HG02852 (cell line): ENCODE measurements around the gene IL25.
"Not testable (repeated sequence)": the region's sequence is repeated elsewhere in the genome, so short reads cannot be mapped to it uniquely, and the experiment has no call there.

ENCODE experiments used
- ATAC-seq: cut with Tn5 transposase; IDR thresholded peaks from one replicate; pipeline ENCODE4 v1.9.1; 2021; ENCODE audit warnings: mild to moderate bottlenecking, moderate library complexity; ENCODE audit not compliant: unreplicated experiment

The IL25 gene

GRCh38 chr14:23371865-23372264 is 744 bp upstream of the IL25 start:
- ATAC-seq: no peak

DNA sequence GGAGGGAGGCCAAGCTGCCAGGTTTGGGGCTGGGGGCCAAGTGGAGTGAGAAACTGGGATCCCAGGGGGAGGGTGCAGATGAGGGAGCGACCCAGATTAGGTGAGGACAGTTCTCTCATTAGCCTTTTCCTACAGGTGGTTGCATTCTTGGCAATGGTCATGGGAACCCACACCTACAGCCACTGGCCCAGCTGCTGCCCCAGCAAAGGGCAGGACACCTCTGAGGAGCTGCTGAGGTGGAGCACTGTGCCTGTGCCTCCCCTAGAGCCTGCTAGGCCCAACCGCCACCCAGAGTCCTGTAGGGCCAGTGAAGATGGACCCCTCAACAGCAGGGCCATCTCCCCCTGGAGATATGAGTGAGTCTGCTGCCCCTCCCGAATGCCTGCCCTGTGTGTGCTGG is 432 bp downstream of the IL25 start:
- no peak for ATAC-seq

DNA sequence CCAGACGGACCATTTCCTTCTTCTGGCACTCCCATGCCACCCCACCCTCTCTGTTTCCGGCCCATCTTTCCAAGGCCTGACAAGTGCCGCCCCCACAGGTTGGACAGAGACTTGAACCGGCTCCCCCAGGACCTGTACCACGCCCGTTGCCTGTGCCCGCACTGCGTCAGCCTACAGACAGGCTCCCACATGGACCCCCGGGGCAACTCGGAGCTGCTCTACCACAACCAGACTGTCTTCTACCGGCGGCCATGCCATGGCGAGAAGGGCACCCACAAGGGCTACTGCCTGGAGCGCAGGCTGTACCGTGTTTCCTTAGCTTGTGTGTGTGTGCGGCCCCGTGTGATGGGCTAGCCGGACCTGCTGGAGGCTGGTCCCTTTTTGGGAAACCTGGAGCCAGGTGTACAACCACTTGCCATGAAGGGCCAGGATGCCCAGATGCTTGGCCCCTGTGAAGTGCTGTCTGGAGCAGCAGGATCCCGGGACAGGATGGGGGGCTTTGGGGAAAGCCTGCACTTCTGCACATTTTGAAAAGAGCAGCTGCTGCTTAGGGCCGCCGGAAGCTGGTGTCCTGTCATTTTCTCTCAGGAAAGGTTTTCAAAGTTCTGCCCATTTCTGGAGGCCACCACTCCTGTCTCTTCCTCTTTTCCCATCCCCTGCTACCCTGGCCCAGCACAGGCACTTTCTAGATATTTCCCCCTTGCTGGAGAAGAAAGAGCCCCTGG is 3.1 kb downstream of the IL25 start:
- ATAC-seq: no peak

DNA sequence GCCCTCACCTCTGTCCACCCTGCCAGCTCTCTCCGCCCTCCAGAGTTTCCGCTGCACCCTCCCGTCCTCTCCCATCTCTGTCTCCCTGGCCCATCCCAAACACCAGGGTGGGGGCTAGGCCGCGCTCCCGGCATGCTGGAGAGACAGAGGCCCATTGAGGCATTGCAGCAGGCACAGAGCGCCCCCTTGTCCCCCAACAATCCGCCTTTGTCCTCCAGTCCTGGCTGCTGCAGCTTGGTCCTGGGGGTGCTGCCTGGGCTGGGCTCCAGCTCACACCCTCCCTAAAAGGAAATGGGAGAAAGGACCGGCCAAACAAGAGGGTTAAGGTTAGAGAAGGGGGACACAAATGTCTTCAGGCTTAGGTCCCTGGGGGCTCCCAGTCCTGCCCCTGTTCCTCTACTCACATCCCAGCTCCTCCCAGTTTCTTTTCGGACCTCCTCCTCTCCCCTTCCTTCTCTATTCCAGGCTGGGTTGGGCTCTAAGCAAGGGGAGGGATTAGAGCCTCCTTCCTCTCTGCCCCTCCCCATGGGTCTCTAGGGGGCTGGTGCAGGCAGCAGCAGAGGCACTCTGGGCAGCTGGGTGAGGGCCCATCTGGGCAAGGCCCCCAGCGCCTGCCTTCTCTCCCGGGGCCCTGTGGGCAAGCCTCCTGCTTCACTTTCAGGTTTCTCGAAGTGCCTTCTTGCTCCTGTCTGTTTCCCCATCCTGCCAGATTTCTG is 4.0 kb downstream of the IL25 start, which contains the start of gene CMTM5:
CMTM5 (plus strand) TSS at position 565 of the 716 bp plus-strand sequence. CDS start 206 bp downstream, outside the sequence.
- no peak for ATAC-seq

DNA sequence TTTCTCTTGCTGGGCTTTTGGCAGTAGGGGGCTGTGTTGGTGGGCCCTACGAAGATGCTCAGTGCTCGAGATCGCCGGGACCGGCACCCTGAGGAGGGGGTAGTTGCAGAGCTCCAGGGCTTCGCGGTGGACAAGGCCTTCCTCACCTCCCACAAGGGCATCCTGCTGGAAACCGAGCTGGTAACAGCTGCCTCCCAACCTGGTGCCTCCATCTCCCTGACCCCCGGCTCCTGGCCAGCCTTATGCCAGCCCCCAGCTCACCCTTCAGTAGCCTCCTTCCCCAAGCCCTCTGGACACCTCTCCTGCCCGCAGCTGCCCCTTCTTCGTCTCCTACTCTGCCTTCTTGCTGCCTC is 4.6 kb downstream of the IL25 start:
- ATAC-seq: no peak

DNA sequence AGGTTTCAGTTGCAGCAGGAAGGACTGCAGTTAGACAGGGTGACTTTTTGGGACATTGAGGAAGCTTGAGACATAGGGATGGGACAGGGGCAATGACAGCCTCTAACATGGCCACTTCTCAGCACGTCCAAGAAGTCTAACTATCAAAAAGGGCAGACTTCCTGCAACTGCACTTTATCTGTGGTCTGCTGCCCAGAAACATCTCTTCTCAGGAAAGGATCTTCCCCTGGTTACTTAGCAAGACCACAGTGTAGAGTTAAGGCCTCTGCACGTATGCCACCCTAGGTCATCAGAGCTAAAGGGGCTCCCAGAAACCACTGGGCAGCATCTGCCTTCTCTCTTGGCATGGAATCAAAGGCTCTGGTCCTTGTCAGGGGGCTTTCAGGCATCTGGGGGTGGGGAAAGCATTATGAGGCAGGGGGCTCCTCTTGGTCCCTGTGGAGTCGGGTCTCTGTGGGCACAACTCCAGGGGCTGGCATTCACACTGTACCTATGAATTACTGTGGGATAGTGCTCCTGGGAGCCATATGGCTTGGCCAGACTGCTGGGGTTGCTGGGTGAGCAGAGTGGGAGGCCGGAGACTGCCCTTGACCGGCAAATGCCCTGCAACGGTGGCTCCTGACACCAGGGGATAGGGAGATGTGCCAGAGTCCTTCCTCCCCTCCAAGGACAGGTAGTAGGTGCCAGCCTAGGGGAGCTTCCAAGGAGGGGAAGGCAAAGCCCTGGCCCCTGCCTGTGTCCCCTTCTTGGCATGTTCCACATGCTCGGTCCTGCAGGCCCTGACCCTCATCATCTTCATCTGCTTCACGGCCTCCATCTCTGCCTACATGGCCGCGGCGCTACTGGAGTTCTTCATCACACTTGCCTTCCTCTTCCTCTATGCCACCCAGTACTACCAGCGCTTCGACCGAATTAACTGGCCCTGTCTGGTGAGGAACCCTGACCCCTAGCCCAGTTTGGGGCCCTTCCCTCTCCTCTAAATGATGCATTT is 5.3 kb downstream of the IL25 start:
- ATAC-seq: no peak

- ATAC-seq: no peak
These were observed 6.1 kb downstream of the IL25 start for GRCh38 chr14:23378612-23379220.

GRCh38 chr14:23379366-23380196 is 7.0 kb downstream of the IL25 start:
- no peak for ATAC-seq

- ATAC-seq: no peak
These were observed 7.7 kb downstream of the IL25 start for GRCh38 chr14:23380197-23380914.

DNA sequence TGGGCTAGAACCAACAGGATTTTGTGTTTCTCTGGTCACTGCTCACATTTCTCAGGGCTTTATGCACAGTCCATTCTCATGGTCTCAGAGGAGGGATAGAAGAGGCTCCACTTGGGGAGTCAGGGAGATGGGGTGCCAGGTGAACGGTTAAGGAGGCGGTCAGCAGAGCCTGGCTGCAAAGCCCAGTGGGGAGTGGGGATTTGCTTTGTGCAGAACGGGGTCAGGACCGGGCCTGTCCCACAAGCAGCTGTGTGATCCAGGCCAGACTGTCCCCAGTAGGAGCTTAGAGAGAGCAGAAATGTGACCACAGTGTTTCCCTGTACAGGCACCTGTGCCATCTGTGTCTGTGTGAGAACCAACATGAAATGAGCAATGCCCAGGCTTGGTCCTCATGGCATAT is 8.4 kb downstream of the IL25 start:
- ATAC-seq: no peak

DNA sequence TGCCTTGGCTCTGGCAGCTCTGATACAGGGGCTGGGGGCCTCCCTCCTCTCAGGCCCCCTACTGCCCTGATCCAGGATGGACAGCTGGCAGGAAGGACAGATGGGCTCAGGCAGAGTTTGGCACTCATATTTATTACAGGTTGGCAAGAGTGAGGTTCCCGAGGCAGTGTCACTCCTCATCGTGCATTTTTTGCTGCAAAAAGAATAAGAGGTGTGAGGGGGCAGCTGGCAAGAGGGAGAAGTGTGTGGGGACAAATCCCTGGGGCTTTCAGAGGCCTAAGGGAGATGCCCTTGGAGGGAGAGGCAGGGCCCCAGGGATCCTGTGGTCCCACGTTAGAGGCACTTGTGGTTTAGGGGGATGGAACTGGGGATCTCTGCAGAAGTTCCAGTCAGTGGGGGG is 9.3 kb downstream of the IL25 start:
- ATAC-seq: no peak

DNA sequence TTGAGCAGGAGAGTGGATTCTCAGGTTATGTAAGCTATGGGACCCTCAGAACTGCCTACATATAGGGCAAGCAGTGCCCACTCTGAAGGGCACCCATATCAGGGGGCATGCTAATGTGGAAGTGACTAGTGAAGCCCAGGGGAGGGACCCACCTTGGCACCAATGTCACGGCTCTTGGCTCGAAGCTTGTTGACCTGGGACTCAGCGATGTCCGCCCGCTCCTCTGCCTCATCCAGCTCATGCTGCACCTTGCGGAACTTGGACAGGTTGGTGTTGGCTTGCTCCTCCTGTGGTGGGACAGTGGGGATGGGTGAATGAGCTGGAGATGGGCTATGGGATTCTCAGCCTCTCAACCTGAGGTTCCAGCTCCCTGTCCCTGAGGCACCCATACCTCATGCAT is 9.7 kb downstream of the IL25 start:
- no peak for ATAC-seq

GRCh38 chr14:23382731-23383440 is 10.3 kb downstream of the IL25 start:
- no peak for ATAC-seq

DNA sequence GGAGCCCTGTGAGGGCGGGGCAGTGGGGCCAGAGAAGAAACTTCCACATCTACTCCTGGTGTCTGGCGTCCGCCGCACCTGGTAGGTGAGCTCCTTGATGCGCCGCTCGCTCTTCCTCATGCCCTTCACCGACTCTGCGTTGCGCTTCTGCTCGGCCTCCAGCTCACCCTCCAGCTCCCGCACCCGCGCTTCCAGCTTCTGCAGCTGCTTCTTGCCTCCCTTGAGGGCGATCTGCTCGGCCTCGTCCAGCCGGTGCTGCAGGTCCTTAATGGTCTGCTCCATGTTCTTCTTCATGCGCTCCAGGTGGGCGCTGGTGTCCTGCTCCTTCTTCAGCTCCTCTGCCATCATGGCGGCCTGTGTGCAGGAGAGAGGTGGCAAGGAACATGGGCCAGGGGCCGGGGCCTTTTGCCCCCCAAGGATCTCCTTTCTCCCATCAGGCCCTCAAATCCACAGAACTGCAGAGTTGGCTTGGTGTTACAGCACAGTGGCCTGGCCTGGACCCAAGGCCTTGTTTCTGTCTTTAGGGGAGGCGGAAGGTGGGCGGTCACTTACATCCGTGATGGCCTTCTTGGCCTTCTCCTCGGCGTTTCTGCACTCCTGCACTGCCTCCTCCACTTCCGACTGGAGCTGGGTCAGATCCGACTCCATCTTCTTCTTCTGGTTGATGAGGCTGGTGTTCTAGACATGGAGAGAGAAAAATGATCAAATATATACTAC is 11.9 kb downstream of the IL25 start:
- ATAC-seq: no peak

GRCh38 chr14:23385244-23385641 is 12.6 kb downstream of the IL25 start:
- ATAC-seq: no peak

DNA sequence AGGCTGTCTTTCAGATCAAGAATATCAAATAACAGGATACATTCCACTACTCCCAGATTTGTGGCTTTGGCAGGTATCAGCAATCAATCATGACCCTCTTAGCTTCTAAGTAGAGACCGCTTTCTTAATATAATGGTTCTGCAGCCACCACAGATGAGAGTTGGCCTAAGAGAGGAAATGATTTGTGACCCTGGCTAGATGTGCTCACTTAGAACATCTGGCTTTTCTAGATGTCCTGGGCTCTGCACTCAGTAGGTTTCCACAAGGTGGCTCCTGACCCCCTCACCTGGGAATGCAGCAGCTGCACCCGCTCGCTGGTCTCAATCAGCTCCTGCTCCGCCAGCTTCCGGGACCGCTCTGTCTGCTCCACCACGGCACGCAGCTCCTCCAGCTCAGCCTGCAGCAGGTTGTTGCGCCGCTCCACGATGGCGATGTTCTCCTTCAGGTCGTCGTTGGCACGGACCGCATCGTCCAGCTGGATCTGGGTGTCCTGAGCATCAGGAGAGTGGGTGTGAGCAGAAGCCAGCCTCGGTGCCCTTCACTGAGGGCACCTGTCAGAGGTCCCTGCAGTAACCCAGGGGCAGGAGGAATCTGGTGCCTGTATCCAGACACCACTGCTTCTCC is 13.1 kb downstream of the IL25 start:
- ATAC-seq: no peak

GRCh38 chr14:23386266-23386657 is 13.7 kb downstream of the IL25 start:
- ATAC-seq: not testable (repeated sequence)

DNA sequence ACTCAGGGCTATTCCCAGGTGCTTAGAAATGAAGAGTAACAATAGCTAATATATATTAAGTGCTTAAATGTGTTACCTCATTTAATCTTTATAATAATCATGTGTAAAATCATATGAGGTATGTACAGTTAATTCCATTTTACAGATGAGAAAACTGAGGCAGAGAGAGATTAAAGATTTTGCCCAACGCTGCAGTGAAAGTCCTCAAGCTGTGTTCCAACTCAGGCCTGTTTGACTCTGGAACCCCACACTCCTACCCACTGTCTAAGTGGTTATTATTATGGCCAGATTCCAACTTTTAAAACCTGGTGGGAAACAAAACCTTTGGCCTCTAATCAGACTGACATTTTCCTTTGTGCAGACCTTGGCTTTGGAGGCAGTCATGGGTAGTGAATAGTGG is 14.4 kb downstream of the IL25 start:
- no peak for ATAC-seq
